Measurements from ENCODE around the gene NKX6-1. TPM values are rescaled to one million over a fixed set of nuclear protein-coding genes. Genes with fewer than 3 reads are reported as not detected.

Gene NKX6-1
- total RNA-seq, 6 donors from 2014 or later: 0.11 to 0.69 (median 0.17) TPM; not detected in 3

- peaks cover 0 to 46% (median 32%) of the 10 kb centered on the region in 4 donors for H3K27me3 ChIP-seq
- H3K9me3 ChIP-seq: peaks cover 0 to 3% (median 0%) of the 10 kb centered on the region in 4 donors
- H3K36me3 ChIP-seq: no peaks in the 10 kb centered on the region
- no peak overlapping the region for H3K4me3 ChIP-seq
- ATAC-seq (ENCODE audit: low FRiP score in 2 of 2): peak; percentile 64 to 65
- no peak for TF ChIP-seq EP300 (IDR thresholded peaks at IDR 0.05)
- peak in 5 of 6 experiments; percentile 30 to 44 (median 41) for TF ChIP-seq CTCF (IDR thresholded peaks at IDR 0.05)
- peaks cover 10 to 12% (median 11%) of the 10 kb centered on the region in 4 donors for H3K4me1 ChIP-seq
- 8% methylated on average over 19 of the region's 19 CpGs for WGBS, 2 donors
- no peak overlapping the region for H3K27ac ChIP-seq
- no peak for DNase-seq
These were observed 4.7 kb upstream of the NKX6-1 start for GRCh38 chr4:84503495-84504437.

GRCh38 chr4:84502955-84503373, 3.9 kb upstream of the NKX6-1 start:
- no peak overlapping the region for H3K4me3 ChIP-seq
- TF ChIP-seq POLR2AphosphoS5 (IDR thresholded peaks at IDR 0.05): no peak
- TF ChIP-seq CTCF (IDR thresholded peaks at IDR 0.05): no peak
- no peak for TF ChIP-seq EP300 (IDR thresholded peaks at IDR 0.05)
- no peak for TF ChIP-seq POLR2A (IDR thresholded peaks at IDR 0.05)
- H3K9me3 ChIP-seq: peaks cover 0 to 3% (median 0%) of the 10 kb centered on the region in 4 donors
- no peak overlapping the region for H3K27ac ChIP-seq
- H3K4me1 ChIP-seq: peaks cover 18 to 20% (median 19%) of the 10 kb centered on the region in 4 donors
- no peak for DNase-seq
- no peaks in the 10 kb centered on the region for H3K36me3 ChIP-seq
- no peak for ATAC-seq (ENCODE audit: low FRiP score in 2 of 2)
- H3K27me3 ChIP-seq: peaks cover under 1 to 54% (median 39%) of the 10 kb centered on the region in 4 donors
- WGBS, 2 donors: 17 to 22% methylated on average over 18 of the region's 18 CpGs

- 15 to 18% methylated on average over 14 of the region's 14 CpGs for WGBS, 2 donors
- no peak for ATAC-seq (ENCODE audit: low FRiP score in 2 of 2)
- H3K27me3 ChIP-seq: peaks cover 2 to 59% (median 44%) of the 10 kb centered on the region in 4 donors
These were observed 3.4 kb upstream of the NKX6-1 start for GRCh38 chr4:84502333-84502954.

GRCh38 chr4:84501721-84502267, 2.7 kb upstream of the NKX6-1 start:
- peaks cover 25 to 32% (median 30%) of the 10 kb centered on the region in 4 donors for H3K4me1 ChIP-seq
- peaks cover 0 to 3% (median 0%) of the 10 kb centered on the region in 4 donors for H3K9me3 ChIP-seq
- H3K4me3 ChIP-seq: no peak overlapping the region
- H3K36me3 ChIP-seq: no peaks in the 10 kb centered on the region
- DNase-seq: peak in 1 of 2 donors; percentile 60
- TF ChIP-seq CTCF (IDR thresholded peaks at IDR 0.05) (no peak), EP300 (IDR thresholded peaks at IDR 0.05) (no peak), POLR2A (IDR thresholded peaks at IDR 0.05) (no peak), POLR2AphosphoS5 (IDR thresholded peaks at IDR 0.05) (no peak)
- H3K27me3 ChIP-seq: peaks cover 2 to 66% (median 50%) of the 10 kb centered on the region in 4 donors
- H3K27ac ChIP-seq: no peak overlapping the region
- ATAC-seq (ENCODE audit: low FRiP score in 2 of 2): no peak
- 10 to 12% methylated on average over 30 to 32 of the region's 33 CpGs for WGBS, 2 donors

More at GRCh38 chr4:84502333-84502954, 3.4 kb upstream of the NKX6-1 start:
- Histone ChIP-seq H3K9me3 (peaks cover 0 to 3% (median 0%) of the 10 kb centered on the region in 4 donors), H3K36me3 (no peaks in the 10 kb centered on the region), H3K27ac (no peak overlapping the region), H3K4me1 (peaks cover 23 to 25% (median 25%) of the 10 kb centered on the region in 4 donors), H3K4me3 (no peak overlapping the region)
- TF ChIP-seq POLR2A (IDR thresholded peaks at IDR 0.05): no peak
- TF ChIP-seq EP300 (IDR thresholded peaks at IDR 0.05): no peak
- TF ChIP-seq CTCF (IDR thresholded peaks at IDR 0.05): no peak
- TF ChIP-seq POLR2AphosphoS5 (IDR thresholded peaks at IDR 0.05): no peak
- no peak for DNase-seq
